Measurements from ENCODE around the gene DGKI.
"Not testable (repeated sequence)": the region's sequence is repeated elsewhere in the genome, so short reads cannot be mapped to it uniquely, and the experiment has no call there.

Gene DGKI

DNA sequence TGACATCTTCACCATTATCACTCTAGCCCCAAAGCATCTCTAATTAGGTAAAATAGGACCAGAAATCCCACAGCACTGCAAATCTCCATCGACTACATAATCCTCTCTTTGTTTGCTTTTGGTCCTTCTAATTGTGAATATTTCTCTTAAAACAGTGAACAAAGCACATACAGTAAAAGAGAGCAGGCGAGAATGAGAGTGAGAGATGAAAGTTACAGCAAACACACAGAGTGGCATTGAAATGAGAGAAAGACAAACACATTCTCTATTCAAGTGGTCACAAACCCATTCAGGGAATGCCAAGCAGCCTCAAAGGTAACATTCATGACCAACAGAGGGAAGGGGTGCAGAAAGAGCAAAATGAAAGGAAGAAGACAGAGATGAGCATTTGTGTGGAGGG is 393.4 kb downstream of the DGKI start:
- DNase-seq = no peak

DNA sequence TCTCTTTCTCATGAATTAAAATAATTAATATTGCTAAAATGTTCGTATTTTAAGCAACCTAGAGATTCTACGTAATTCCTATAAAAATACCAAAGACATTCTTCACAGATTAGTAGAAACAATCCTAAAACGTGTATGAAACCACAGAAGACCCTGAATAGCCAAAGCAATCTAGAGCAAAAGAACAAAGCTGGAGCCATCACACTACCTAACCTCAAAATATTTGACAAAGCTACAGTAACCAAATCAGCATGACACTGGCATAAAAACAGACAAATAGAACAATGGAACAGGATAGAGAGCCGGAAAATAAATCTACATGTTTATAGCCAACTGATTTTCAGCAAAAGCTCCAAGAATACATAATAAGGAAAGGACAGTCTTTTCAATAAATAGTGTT is 397.8 kb downstream of the DGKI start:
- no peak for DNase-seq

- DNase-seq = not testable (repeated sequence)
Observed at GRCh38 chr7:137448572-137448971, 398.2 kb downstream of the DGKI start.

GRCh38 chr7:137446025-137446424 is 400.7 kb downstream of the DGKI start:
- no peak for DNase-seq

DNA sequence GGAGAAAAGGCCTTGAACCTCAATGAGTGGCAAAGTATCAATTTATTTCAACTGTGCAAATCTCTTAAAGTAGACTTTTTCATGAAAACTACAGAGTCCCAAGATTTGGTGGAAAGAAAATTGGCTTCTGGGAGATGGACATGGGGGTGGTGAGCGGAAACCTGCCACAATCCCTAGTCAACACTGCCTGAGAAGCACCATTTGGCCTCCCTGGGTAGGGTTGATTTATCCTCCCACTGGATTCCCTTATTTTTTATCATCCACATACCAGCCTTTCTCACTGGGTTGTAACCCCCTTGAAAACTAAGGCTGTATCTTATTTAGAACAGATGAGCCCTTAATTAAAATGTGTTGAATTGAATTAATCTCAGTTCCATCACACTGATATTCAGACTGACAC is 401.5 kb downstream of the DGKI start:
- DNase-seq = no peak

GRCh38 chr7:137443616-137444015 is 403.2 kb downstream of the DGKI start:
- no peak for DNase-seq

- DNase-seq = no peak
Observed at GRCh38 chr7:137441451-137441850, 405.3 kb downstream of the DGKI start.

- DNase-seq = no peak
Observed at GRCh38 chr7:137439829-137440825, 406.6 kb downstream of the DGKI start.

DNA sequence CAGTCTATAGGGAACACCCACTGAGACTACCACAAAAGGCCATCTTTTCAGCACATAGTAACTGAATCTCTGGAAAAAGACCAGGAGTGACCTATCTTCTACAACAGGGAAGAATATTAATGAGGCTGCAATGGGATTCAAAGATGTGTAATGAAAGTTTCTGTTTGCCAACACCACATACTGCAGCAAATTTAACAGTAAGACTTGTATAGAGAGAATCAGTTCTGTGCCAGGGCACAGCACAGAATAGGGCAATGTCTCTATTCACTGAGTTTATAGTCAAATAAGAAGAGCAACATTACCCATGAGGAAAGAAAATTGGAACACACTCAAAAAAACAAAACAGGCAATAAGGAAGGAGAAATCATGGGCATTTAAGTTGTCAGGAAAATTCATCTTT is 411.8 kb downstream of the DGKI start:
- DNase-seq = no peak

DNA sequence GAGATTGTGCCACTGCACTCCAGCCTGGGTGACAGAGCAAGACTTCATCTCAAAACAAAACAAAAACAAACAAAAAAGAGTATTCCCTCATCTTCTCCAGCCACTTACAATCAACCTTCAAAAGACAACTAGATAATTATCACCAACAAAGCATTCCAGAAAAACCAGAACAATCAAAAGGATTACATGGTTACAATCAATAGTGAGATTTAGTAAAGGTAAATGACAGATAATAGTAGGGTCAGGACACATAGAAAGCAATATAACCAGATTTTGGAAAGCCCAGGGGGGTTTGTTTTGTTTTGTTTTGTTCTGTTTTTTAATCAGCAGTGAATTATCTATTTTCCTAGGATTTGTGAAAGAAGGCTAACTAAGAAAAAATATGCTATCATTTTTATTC is 412.2 kb downstream of the DGKI start:
- DNase-seq = no peak

- DNase-seq = no peak
Observed at GRCh38 chr7:137423321-137423720, 423.5 kb downstream of the DGKI start.

GRCh38 chr7:137421366-137421765 is 425.4 kb downstream of the DGKI start:
- DNase-seq = no peak

- DNase-seq = no peak
Observed at GRCh38 chr7:137418841-137419240, 427.9 kb downstream of the DGKI start.

GRCh38 chr7:137417464-137417863 is 429.3 kb downstream of the DGKI start:
- peak; percentile 8 for DNase-seq

DNA sequence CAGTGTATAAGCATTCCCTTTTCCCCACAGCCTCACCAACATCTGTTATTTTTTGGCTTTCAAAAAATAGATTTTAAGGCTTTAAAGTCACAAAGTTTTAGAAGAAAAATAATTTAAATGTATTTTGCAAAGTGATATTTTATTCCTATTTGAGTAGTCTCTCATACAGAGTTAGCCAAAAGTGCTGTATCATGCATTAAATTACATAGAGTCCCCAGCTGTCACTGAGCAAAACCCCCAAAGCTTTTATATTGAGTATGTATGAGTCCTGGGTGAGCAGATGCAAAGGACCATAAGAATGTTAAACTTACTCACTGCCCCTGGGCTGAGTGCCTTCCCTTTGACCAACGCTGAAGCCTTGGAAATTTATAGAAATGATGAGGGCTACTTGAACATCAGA is 432.9 kb downstream of the DGKI start:
- DNase-seq = no peak

- no peak for DNase-seq
Observed at GRCh38 chr7:137411446-137411845, 435.3 kb downstream of the DGKI start.

DNA sequence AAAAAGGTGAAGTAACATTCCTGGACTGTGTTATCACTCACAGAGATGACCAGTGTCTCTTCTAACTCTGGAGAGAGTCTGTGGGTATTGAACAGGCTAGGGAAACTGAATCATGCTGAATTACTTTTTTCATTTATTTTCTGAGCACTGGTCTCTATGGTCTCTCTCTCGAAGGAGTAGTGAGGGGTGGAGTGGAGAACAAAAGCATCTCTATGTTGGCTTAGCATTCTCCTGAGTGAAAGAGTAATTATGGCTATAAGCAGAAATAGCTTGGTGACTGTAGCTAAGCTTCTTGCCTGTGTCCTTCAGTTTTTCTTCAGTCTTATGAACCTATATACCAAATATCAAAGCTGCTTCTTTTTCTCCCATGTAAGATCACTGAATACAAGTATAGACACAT is 438.6 kb downstream of the DGKI start:
- DNase-seq = no peak

- no peak for DNase-seq
Observed at GRCh38 chr7:137407078-137407477, 439.7 kb downstream of the DGKI start.

- no peak for DNase-seq
Observed at GRCh38 chr7:137404660-137405317, 442.0 kb downstream of the DGKI start.

DNA sequence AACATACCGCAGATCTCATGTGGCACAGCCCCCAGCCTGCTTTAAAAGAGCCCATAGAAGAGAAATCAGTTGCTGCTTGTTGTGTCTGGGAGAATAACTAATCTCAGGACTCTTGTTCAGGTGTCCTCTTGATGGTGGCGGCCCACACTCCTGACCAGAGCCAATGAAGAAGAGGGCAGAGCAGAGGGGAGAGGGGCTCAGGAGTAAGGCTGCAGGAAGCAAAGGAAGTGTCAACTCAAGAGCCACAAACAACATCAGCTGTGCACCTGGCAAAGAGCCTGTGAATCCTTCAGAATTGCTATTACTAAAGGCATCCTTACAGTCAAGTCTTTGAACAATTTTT is 443.4 kb downstream of the DGKI start:
- no peak for DNase-seq

GRCh38 chr7:137402536-137403352 is 444.0 kb downstream of the DGKI start:
- DNase-seq = no peak

- DNase-seq = no peak
Observed at GRCh38 chr7:137399827-137400823, 446.6 kb downstream of the DGKI start.

Data from NCI-H82 (cell line).